Pulmonary artery endothelial cell (primary cell): Measurements from ENCODE around the gene FLAD1. TPM values are rescaled to one million over a fixed set of nuclear protein-coding genes. Genes with fewer than 3 reads are reported as not detected.

Experiments
- DNase-seq: peaks from one replicate; pipeline ENCODE4 v3.0.0-alpha.2; 2011; ENCODE audit warnings: low read depth, low spot score
- total RNA-seq: library from RNA; depleted of rRNA; stranded (reverse); fragments of >200 nt; gene quantifications from 2 replicates; pipeline ENCODE4 v1.2.3, GENCODE V29; 2014

FLAD1 gene
- total RNA-seq, 1 donor from 2014 or later: 29.5 TPM

- DNase-seq: no peak
These were observed 31.1 kb upstream of the FLAD1 start for GRCh38 chr1:154951901-154952657.

- no peak for DNase-seq
These were observed 30.5 kb upstream of the FLAD1 start for GRCh38 chr1:154952664-154953063.

GRCh38 chr1:154953611-154954038, 29.5 kb upstream of the FLAD1 start:
- no peak for DNase-seq

GRCh38 chr1:154954541-154954940, 28.6 kb upstream of the FLAD1 start:
- no peak for DNase-seq

- DNase-seq: peak; percentile 73
These were observed 28.0 kb upstream of the FLAD1 start for GRCh38 chr1:154955039-154955717.

- DNase-seq: peak; percentile 67
These were observed 27.2 kb upstream of the FLAD1 start, which contains the start of gene PBXIP1 for GRCh38 chr1:154955718-154956543. Gene PBXIP1, minus strand, starts transcription at chr1:154956099. Its CDS starts 2,378 bp downstream, at chr1:154953721.

GRCh38 chr1:154956544-154956941, 26.6 kb upstream of the FLAD1 start:
- DNase-seq: no peak

GRCh38 chr1:154957091-154957657, 26.0 kb upstream of the FLAD1 start:
- DNase-seq: no peak

- no peak for DNase-seq
These were observed 25.1 kb upstream of the FLAD1 start for GRCh38 chr1:154958036-154958435.

GRCh38 chr1:154958681-154959425, 24.3 kb upstream of the FLAD1 start:
- no peak for DNase-seq

GRCh38 chr1:154959426-154959780, 23.7 kb upstream of the FLAD1 start:
- DNase-seq: no peak

GRCh38 chr1:154960446-154961136, 22.6 kb upstream of the FLAD1 start:
- no peak for DNase-seq

GRCh38 chr1:154961207-154962155, 21.7 kb upstream of the FLAD1 start, which contains the start of gene PYGO2:
Gene PYGO2, minus strand, starts transcription at chr1:154961782. Its CDS starts 206 bp downstream, at chr1:154961576.
- peak; percentile 22 for DNase-seq

- DNase-seq: no peak
These were observed 20.9 kb upstream of the FLAD1 start for GRCh38 chr1:154962156-154962749.

- DNase-seq: no peak
These were observed 20.3 kb upstream of the FLAD1 start for GRCh38 chr1:154962795-154963330.

- no peak for DNase-seq
These were observed 19.5 kb upstream of the FLAD1 start for GRCh38 chr1:154963643-154964042.

GRCh38 chr1:154964359-154964758, 18.8 kb upstream of the FLAD1 start:
- DNase-seq: no peak

- no peak for DNase-seq
These were observed 17.0 kb upstream of the FLAD1 start for GRCh38 chr1:154966111-154966510.
